OCI-LY3 (cell line): ENCODE results near the gene CHST11.

Experiments
- EZH2phosphoT487 ChIP-seq: fragments of 200-600 bp; shearing (Covaris generic); IDR thresholded peaks from 2 replicates; pipeline ENCODE4 v1.6.1; 2018; ENCODE audit warnings: antibody characterized with exemption, mixed run types, low read depth
- TF ChIP-seq, protein P1 (sequence below): fragments of 200-600, 300-600 bp; sonication (generic); IDR thresholded peaks from 2 replicates; pipeline ENCODE4 v1.5.1; 2014; ENCODE audit warnings: antibody characterized with exemption, low read length, low read depth

DNA sequence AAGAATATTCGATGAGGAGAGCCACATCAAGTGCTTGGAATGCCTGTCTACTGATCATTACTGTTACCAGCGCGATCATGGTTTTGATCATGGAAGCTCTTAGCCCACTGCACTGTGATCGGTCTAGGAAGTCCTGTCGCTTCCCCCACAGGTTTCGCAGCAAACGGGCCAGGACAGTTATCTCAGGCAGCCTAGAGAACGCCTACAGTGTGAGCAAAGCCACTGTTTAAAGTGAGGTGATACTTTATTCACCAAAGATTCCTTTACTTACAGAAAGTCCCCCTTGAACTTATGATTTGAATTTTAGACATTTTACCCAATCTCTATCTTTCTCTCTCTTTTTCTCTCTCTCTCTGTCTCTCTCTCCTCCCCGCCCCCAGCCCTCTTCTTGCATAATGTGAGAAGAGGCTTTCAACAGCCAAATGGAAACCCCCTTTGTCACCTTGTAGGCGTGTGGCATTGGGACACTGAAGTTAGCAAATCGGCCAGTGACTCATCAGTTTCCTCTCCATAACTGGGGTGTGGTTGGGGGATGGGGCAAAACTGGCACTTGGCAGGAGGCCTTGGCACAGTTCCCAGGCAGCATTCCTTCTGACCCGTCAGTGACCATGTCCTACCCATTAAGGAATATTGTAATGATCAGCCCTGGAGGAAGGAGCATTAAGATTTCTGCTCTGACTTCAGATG is 214.8 kb downstream of the CHST11 start:
- TF ChIP-seq, protein P1, sequence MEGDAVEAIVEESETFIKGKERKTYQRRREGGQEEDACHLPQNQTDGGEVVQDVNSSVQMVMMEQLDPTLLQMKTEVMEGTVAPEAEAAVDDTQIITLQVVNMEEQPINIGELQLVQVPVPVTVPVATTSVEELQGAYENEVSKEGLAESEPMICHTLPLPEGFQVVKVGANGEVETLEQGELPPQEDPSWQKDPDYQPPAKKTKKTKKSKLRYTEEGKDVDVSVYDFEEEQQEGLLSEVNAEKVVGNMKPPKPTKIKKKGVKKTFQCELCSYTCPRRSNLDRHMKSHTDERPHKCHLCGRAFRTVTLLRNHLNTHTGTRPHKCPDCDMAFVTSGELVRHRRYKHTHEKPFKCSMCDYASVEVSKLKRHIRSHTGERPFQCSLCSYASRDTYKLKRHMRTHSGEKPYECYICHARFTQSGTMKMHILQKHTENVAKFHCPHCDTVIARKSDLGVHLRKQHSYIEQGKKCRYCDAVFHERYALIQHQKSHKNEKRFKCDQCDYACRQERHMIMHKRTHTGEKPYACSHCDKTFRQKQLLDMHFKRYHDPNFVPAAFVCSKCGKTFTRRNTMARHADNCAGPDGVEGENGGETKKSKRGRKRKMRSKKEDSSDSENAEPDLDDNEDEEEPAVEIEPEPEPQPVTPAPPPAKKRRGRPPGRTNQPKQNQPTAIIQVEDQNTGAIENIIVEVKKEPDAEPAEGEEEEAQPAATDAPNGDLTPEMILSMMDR = no peak
- TF ChIP-seq EZH2phosphoT487 = no peak
